ENCODE measurements around the gene CERK. TPM values are rescaled to one million over a fixed set of nuclear protein-coding genes. Genes with fewer than 3 reads are reported as not detected.

CERK gene
- total and polyA plus RNA-seq, 2 of the 13 experiments (the other 11 are each of a cell fraction or from before 2014, with no cell fraction given) = 40.3 to 41.9 TPM

GRCh38 chr22:46703171-46703995 lies 34.7 kb downstream of the CERK start:
- H3K9me3 ChIP-seq (ENCODE audit: low read length) = no peaks in the 10 kb centered on the region
- no peak overlapping the region for H3K4me3 ChIP-seq (replicated peaks in 1 of 3; ENCODE audit: insufficient read depth in 1 of 3, low read depth in 2 of 3, low read length in 3 of 3)
- H2AFZ ChIP-seq (ENCODE audit: low read length) = no peak overlapping the region
- intact Hi-C loops (cut with micrococcal nuclease; ENCODE audit: unreplicated experiment) (no loop called here), in situ Hi-C loops (cut with HindIII; ENCODE audit: extremely low pct_ligation_motif_present, low pct_unique_long_range_greater_than_20kb) (no loop called here)
- ATAC-seq (no peak), DNase-seq (ENCODE audit: low spot score) (no peak), FAIRE-seq (no peak)
- ChIA-PET CTCF (ENCODE audit: low intra/inter-chr PET ratio, low total read pairs) (no interaction called here), POLR2A (no interaction called here)
- no TSS peak for BruUV-seq (replicated peaks)
- H3K27me3 ChIP-seq (ENCODE audit: control insufficient read depth in 1 of 2, insufficient read depth in 2 of 2, low read length in 2 of 2) = no peaks in the 10 kb centered on the region
- H3K36me3 ChIP-seq (replicated peaks in 1 of 2; ENCODE audit: control insufficient read depth in 1 of 2, insufficient read depth in 2 of 2, low read length in 2 of 2) = peaks cover 16 to 63% of the 10 kb centered on the region in 2 experiments; a peak in 4 of 5 replicates
- H3K4me2 ChIP-seq (ENCODE audit: low read depth, low read length) = no peak overlapping the region
- H3K79me2 ChIP-seq (ENCODE audit: insufficient read depth, low read length) = no peaks in the 10 kb centered on the region
- H3K9ac ChIP-seq (ENCODE audit: insufficient read depth, low read depth, low read length) = no peak overlapping the region
- no peak overlapping the region for H3K27ac ChIP-seq (ENCODE audit: extremely low read length, insufficient read depth, low read length)
- H3K4me1 ChIP-seq (ENCODE audit: insufficient read depth, low read length) = no peaks in the 10 kb centered on the region; the same call in 1 of the 2 replicates
- 98% methylated on average over 21 of the region's 26 CpGs for WGBS (ENCODE audit: low lambda C conversion rate)
- no peak for TF ChIP-seq ZNF605 (CRISPR knock-in tag; IDR thresholded peaks at IDR 0.05)
- TF ChIP-seq ZXDC (CRISPR knock-in tag; IDR thresholded peaks at IDR 0.05) = no peak
- no peak for TF ChIP-seq HDAC1 (CRISPR knock-in tag; IDR thresholded peaks at IDR 0.05)
- no peak for TF ChIP-seq MTERF4 (CRISPR knock-in tag; IDR thresholded peaks at IDR 0.05)
- TF ChIP-seq ZBTB21 (CRISPR knock-in tag; IDR thresholded peaks at IDR 0.05) = no peak
- no peak for TF ChIP-seq ZNF570 (CRISPR knock-in tag; IDR thresholded peaks at IDR 0.05; ENCODE audit: borderline replicate concordance)
- TF ChIP-seq PRDM10 (CRISPR knock-in tag; IDR thresholded peaks at IDR 0.05; ENCODE audit: low read depth) = no peak
- peaks cover 6% of the 10 kb centered on the region; the same call in 1 of the 2 replicates for H4K20me1 ChIP-seq (ENCODE audit: insufficient read depth, low read length)

Measured in HepG2 (cell line).